Subcutaneous adipose tissue (tissue), 4 donors: ENCODE measurements around the gene UQCRC1. TPM values are rescaled to one million over a fixed set of nuclear protein-coding genes. Genes with fewer than 3 reads are reported as not detected.

Source experiments
- CTCF ChIP-seq: fragments of 450-650 bp; IDR thresholded peaks from one replicate; pipeline ENCODE4 v1.5.1; 2016; ENCODE audit warnings: low read depth, mild to moderate bottlenecking, control low read depth, antibody characterized with exemption, moderate library complexity
- total RNA-seq, 4 donors: library from RNA; depleted of rRNA; stranded (reverse); fragments of >200 nt; gene quantifications; one replicate each; pipeline ENCODE4 v1.1.0, GENCODE V29; 2016

UQCRC1 gene
- total RNA-seq, 4 donors from 2014 or later, result 95.2 to 358 (median 203) TPM

GRCh38 chr3:48567500-48567899 lies 41.9 kb downstream of the UQCRC1 start:
- TF ChIP-seq CTCF, result no peak

- TF ChIP-seq CTCF, result no peak
Measured at GRCh38 chr3:48567090-48567489, 42.4 kb downstream of the UQCRC1 start.

- no peak for TF ChIP-seq CTCF
Measured at GRCh38 chr3:48566401-48566760, 43.1 kb downstream of the UQCRC1 start.

GRCh38 chr3:48565591-48566400 lies 43.6 kb downstream of the UQCRC1 start:
- TF ChIP-seq CTCF, result no peak

- TF ChIP-seq CTCF, result no peak
Measured at GRCh38 chr3:48565186-48565585, 44.3 kb downstream of the UQCRC1 start.

GRCh38 chr3:48564667-48565066 lies 44.8 kb downstream of the UQCRC1 start:
- TF ChIP-seq CTCF, result no peak

- no peak for TF ChIP-seq CTCF
Measured at GRCh38 chr3:48564022-48564421, 45.4 kb downstream of the UQCRC1 start.
